ENCODE data around the gene WDR47.

Gene WDR47

DNA sequence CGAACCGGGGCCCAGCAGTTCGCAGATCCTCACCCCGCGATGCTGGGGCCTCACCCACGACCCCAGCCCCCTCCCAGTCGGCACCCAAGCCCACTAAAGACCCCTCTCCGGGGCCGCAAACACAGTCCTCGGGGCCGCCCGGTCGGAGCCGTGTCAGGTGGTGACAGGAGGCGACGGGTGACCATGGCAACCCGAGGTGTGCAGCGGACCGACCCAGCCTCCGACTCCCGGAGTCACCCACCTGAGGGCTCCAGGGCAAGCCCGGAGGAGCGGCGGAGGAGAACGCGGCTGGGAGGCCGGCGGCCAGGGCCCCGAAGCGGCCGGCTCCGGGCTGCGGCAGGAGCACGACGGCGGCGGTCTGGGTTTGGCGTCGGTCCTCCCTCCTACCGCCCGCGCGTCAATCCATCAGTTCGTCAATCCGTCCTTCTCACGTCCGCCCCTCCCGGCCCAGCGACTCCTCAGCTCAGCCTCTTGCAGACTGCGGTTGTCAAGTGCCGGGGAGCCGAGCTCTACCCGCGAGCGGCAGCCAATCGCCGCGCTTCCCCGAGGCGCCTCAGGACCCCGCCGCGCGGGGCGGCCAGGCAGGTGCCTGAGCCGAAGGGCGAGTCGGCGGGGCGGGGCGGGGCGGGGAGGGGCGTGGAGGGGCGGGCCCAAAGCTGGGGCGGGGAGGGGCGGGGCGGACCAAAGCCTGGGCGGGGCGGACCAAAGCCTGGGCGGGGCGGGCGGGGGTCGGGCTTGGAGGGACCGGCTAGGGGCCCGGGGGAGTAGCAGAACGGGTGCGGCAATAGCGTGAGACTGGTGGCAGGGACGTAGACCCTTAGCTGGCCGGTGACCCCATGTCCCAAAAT, at the start of gene WDR47:
Gene WDR47 (minus strand): TSS at position 482 of the 848 bp plus-strand sequence. CDS start 18,590 bp downstream, outside the sequence.
- H3K27ac ChIP-seq (ENCODE audit: low read length), result peak within 1 kb of the TSS; percentile 39
- no peaks in the 10 kb centered on the region for H3K9me3 ChIP-seq (ENCODE audit: control insufficient read depth in 1 of 2, low read length in 2 of 2)
- H3K27me3 ChIP-seq (ENCODE audit: low read depth, low read length), result no peaks in the 10 kb centered on the region
- no peaks in the 10 kb centered on the region for H3K36me3 ChIP-seq (ENCODE audit: control insufficient read depth in 1 of 2, insufficient read depth in 2 of 2, low read length in 2 of 2)
- peaks cover 0 to 7% of the 10 kb centered on the region in 2 donors for H3K4me1 ChIP-seq (ENCODE audit: control insufficient read depth in 1 of 2, insufficient read depth in 2 of 2, low read length in 2 of 2)
- H3K4me3 ChIP-seq (ENCODE audit: low read depth in 1 of 2, low read length in 2 of 2), result peak within 1 kb of the TSS; percentile 84 to 96

DNA sequence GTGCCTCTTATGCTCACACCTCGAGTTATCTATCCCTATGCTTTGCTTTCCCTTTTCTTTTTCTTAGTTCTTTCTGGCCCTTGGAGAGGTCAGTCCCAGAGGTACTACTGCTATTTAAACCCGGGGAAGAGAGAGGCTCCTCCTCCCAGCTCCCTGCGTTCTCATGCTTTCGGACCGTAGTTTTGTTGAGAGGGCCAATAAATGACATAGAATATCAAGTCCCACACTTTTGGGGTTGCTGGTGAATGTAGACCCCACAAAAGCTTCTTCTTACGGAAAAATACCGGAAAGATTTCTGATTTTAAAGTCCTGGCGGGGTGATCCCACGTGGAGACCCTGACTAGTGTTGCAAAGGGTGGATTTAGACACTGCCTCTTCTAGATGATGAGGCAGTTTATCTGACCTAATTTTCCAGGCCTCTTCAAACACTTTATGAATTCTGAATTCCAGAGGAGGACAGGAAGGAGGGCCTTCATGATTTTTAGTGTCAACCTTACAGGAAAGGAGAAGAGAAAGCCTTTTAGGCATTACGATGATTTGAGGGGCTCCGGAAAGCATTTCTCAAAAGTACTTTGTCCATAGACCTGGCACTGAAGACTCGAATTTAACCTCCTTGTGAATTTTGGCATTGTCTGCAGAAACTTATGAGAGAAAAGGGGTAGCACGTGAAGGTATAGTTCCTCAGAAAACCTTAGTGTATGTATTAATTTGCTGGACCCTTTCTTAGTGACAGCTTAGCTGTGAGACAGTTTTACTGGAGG, 49.4 kb upstream of the WDR47 start:
- peaks cover 12 to 50% of the 10 kb centered on the region in 2 donors for H3K4me1 ChIP-seq (ENCODE audit: control insufficient read depth in 1 of 2, insufficient read depth in 2 of 2, low read length in 2 of 2)
- peaks cover 14 to 32% of the 10 kb centered on the region in 2 donors for H3K36me3 ChIP-seq (ENCODE audit: control insufficient read depth in 1 of 2, insufficient read depth in 2 of 2, low read length in 2 of 2)
- no peaks in the 10 kb centered on the region for H3K9me3 ChIP-seq (ENCODE audit: control insufficient read depth in 1 of 2, low read length in 2 of 2)
- H3K27me3 ChIP-seq (ENCODE audit: low read depth, low read length), result no peaks in the 10 kb centered on the region
- peak overlapping the region; percentile 95 for H3K27ac ChIP-seq (ENCODE audit: low read length)
- H3K4me3 ChIP-seq (ENCODE audit: low read depth in 1 of 2, low read length in 2 of 2), result peak overlapping the region; percentile 73 to 98

DNA sequence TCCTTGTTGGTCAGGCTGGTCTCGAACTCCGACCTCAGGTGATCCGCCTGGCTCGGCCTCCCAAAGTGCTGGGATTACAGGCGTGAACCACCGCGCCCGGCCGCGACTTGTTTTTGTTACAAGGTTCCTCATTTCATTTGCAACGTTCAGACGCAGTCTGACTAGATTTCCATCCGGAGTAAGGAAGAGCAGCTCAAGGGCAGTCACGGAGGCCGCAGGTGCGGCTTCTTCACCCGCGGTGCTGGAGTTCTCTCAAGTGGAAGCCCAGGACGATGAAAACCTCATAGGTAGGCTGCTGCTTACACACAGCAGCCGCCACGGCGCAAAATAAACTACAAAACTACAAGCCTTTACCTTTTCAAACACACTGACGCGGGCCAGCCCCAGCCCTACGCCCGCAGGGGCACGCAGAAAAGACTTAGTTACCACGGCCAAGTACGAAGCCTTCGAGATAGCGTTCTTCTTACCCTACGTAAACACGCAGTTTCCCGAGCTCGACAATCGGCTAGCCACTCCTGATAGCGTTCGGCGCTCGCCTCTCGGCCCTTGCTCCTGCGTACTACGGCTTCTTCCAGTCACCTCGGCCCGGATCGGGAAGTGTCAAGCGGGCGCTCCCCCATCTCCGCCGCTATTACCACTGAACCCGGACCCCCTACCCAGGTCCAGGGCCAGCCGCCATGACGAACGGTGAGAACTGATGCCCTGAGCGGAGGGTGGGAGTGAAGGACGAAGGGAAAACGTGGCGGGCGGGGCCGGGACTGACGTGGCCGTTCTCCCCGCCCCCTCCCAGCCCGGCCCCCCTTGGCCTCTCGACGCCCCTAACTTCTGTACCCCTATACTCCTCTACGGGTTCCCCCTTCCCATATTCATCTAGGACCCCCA, 48.5 kb upstream of the WDR47 start, which contains the start of gene TMEM167B:
Gene TMEM167B (plus strand): TSS at position 569 of the 882 bp plus-strand sequence. CDS start 109 bp downstream, at position 678.
- peaks cover 12 to 45% of the 10 kb centered on the region in 2 donors for H3K4me1 ChIP-seq (ENCODE audit: control insufficient read depth in 1 of 2, insufficient read depth in 2 of 2, low read length in 2 of 2)
- peaks cover 10 to 26% of the 10 kb centered on the region in 2 donors for H3K36me3 ChIP-seq (ENCODE audit: control insufficient read depth in 1 of 2, insufficient read depth in 2 of 2, low read length in 2 of 2)

DNA sequence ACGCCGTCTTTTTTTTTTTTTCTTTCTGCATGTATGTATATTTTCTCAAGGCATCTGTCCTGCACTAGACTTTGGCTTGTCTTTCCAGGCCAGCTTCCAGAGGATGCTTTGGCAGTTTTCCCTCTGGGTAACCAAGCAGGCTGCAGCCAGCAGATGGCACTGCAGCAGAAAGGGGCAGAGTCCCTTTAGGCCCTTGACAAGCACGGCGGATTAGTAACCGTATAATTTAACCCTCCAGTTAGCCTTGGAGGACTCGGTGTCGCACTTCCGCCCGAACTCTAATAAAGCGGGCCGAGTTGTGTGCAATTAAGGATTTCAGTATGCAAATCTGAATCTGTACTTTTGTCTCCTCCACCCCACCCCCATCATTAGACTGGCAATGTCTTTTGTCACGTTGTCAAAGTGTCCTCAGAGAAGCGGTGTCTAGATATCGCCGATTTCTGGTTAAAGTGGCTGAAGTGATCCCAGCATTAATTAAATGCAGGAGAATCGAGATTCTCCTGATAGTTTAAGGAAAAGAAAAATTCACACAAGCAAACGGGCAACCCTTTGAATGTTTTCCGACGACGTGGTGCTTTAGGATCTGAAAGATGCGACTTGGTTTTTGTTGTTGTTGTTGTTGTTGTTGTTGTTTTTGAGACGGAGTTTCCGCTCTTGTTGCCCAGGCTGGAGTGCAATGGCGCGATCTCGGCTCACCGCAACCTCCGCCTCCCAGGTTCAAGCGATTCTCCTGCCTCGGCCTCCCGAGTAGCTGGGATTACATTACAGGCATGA, 47.5 kb upstream of the WDR47 start:
- H3K36me3 ChIP-seq (ENCODE audit: control insufficient read depth in 1 of 2, insufficient read depth in 2 of 2, low read length in 2 of 2), result peaks cover 3 to 19% of the 10 kb centered on the region in 2 donors
- H3K4me3 ChIP-seq (ENCODE audit: low read depth in 1 of 2, low read length in 2 of 2), result peak overlapping the region in 1 of 2 donors; percentile 73
- H3K4me1 ChIP-seq (ENCODE audit: control insufficient read depth in 1 of 2, insufficient read depth in 2 of 2, low read length in 2 of 2), result peaks cover 12 to 37% of the 10 kb centered on the region in 2 donors
- H3K9me3 ChIP-seq (ENCODE audit: control insufficient read depth in 1 of 2, low read length in 2 of 2), result no peaks in the 10 kb centered on the region
- no peak overlapping the region for H3K27ac ChIP-seq (ENCODE audit: low read length)
- H3K27me3 ChIP-seq (ENCODE audit: low read depth, low read length), result no peaks in the 10 kb centered on the region

More for the DNA sequence above, 48.5 kb upstream of the WDR47 start, which contains the start of gene TMEM167B:
- peak within 1 kb of the TSS; percentile 73 to 98 for H3K4me3 ChIP-seq (ENCODE audit: low read depth in 1 of 2, low read length in 2 of 2)
- H3K9me3 ChIP-seq (ENCODE audit: control insufficient read depth in 1 of 2, low read length in 2 of 2), result no peaks in the 10 kb centered on the region
- no peaks in the 10 kb centered on the region for H3K27me3 ChIP-seq (ENCODE audit: low read depth, low read length)
- H3K27ac ChIP-seq (ENCODE audit: low read length), result peak within 1 kb of the TSS; percentile 95

DNA sequence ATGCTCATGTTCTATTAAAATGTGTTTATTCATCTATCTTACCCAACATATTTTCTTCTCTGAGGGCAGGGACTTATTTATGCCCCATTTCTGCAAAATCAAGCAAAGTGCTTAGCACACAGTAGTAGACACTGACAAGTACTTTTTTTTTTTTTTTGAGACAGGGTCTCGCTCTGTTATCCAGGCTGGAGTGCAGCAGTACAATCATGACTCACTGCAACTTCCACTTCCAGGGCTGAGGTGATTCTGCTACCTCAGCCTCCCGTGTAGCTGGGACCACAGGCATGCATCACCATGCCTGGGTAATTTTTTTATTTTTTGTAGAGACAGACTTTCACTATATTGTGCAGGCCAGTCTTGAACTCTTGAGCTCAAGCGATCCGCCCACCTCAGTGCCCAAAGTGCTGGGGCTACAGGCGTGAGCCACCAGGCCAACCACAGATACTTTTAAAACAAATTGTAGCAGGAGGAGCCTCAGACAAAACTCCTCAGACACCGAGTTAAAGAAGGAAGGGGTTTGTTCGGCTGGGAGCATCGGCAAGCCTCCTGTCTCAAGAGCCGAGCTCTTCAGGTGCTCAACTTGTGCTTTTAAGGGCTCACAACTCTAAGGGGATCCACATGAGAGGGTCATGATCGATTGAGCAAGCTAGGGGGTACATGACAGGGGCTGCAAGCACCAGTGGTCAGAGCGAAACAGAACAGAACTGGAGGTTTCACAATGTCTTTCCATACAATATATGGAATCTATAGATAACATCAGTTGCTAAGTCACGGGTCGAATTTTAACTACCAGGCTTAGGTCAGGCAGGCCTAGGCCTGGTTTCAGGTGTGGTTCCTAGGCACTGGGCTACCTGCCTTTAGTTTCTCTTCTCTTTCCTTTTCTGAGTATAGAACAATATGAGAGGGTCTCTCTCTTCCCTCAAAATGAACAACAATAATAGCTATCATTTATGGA, 42.9 kb upstream of the WDR47 start:
- Histone ChIP-seq H3K4me3 (ENCODE audit: low read depth in 1 of 2, low read length in 2 of 2) (no peak overlapping the region), H3K9me3 (ENCODE audit: control insufficient read depth in 1 of 2, low read length in 2 of 2) (no peaks in the 10 kb centered on the region), H3K27ac (ENCODE audit: low read length) (no peak overlapping the region), H3K36me3 (ENCODE audit: control insufficient read depth in 1 of 2, insufficient read depth in 2 of 2, low read length in 2 of 2) (no peaks in the 10 kb centered on the region), H3K4me1 (ENCODE audit: control insufficient read depth in 1 of 2, insufficient read depth in 2 of 2, low read length in 2 of 2) (peaks cover 0 to 12% of the 10 kb centered on the region in 2 donors), H3K27me3 (ENCODE audit: low read depth, low read length) (no peaks in the 10 kb centered on the region)

DNA sequence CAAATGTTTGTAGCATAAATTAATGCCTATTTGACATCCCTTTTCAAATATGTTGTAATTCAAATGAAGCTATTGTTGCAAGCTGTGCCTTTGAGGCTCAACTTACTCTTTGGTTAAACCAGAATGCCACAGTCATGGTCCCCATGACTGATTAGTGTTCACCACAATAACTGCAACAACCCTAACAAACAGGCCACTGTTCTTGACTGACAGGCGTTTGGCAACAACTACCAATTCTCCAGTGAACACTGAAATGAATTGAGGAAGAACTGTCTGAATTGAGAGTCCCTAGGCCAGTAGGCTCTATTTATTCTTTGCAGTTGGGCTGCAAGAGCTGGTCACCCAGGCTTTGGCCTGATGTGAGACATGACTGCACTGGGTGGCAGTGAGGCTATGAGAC, 42.0 kb upstream of the WDR47 start:
- Histone ChIP-seq H3K4me1 (ENCODE audit: control insufficient read depth in 1 of 2, insufficient read depth in 2 of 2, low read length in 2 of 2) (peaks cover 0 to 3% of the 10 kb centered on the region in 2 donors), H3K27ac (ENCODE audit: low read length) (no peak overlapping the region), H3K4me3 (ENCODE audit: low read depth in 1 of 2, low read length in 2 of 2) (no peak overlapping the region), H3K36me3 (ENCODE audit: control insufficient read depth in 1 of 2, insufficient read depth in 2 of 2, low read length in 2 of 2) (no peaks in the 10 kb centered on the region), H3K27me3 (ENCODE audit: low read depth, low read length) (no peaks in the 10 kb centered on the region), H3K9me3 (ENCODE audit: control insufficient read depth in 1 of 2, low read length in 2 of 2) (no peaks in the 10 kb centered on the region)

DNA sequence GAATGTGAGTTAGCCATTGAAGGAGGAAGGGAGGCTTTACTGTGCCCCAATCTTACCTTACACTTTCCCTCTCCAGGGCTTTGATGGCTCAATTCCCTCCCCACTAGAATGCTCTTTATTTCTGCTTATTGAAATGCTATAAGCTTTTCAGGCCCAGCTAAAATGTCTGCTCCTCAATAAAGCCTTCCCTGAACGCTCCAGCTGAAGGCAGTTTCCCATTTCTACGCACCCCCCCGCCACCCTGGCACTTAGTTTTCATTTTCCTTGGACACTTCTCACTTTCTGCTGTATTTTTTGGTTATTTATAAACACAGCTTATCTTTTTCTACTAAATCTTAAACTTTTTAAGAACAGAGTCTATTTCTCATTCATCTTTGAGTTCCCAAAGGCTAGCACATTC, 41.6 kb upstream of the WDR47 start:
- Histone ChIP-seq H3K4me3 (ENCODE audit: low read depth in 1 of 2, low read length in 2 of 2) (no peak overlapping the region), H3K27ac (ENCODE audit: low read length) (no peak overlapping the region), H3K9me3 (ENCODE audit: control insufficient read depth in 1 of 2, low read length in 2 of 2) (no peaks in the 10 kb centered on the region), H3K27me3 (ENCODE audit: low read depth, low read length) (no peaks in the 10 kb centered on the region), H3K36me3 (ENCODE audit: control insufficient read depth in 1 of 2, insufficient read depth in 2 of 2, low read length in 2 of 2) (no peaks in the 10 kb centered on the region), H3K4me1 (ENCODE audit: control insufficient read depth in 1 of 2, insufficient read depth in 2 of 2, low read length in 2 of 2) (no peaks in the 10 kb centered on the region)

DNA sequence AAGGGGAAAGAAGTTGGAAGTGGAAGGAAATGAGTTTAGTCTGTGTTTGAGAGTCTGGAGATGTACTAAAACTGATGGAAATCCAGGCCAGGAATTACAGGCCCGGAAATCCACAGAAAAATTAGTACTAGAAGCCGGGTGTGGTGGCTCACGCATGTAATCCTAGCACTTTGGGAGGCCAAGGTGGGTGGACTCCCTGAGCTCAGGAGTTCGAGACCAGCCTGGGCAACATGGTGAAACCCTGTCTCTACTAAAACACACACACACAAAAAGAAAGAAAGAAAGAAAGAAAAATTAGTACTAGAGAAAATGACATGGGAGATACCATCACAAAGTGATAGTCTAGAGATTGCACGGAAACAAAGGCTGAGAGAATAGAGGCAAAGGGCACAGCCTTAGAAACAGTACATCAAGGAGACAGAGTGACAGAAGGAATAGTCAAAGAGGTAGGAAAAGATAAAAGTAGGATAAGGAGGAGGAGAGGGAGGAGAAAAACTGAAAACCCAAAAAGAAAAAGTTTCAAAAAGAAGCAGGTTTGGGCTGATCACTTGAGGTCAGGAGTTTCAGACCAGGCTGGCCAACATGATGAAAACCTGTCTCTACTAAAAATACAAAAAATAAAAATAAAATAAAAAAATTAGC, 38.7 kb upstream of the WDR47 start:
- no peaks in the 10 kb centered on the region for H3K27me3 ChIP-seq (ENCODE audit: low read depth, low read length)
- no peak overlapping the region for H3K27ac ChIP-seq (ENCODE audit: low read length)
- H3K4me3 ChIP-seq (ENCODE audit: low read depth in 1 of 2, low read length in 2 of 2), result no peak overlapping the region
- H3K36me3 ChIP-seq (ENCODE audit: control insufficient read depth in 1 of 2, insufficient read depth in 2 of 2, low read length in 2 of 2), result peaks cover 0 to 2% of the 10 kb centered on the region in 2 donors
- H3K9me3 ChIP-seq (ENCODE audit: control insufficient read depth in 1 of 2, low read length in 2 of 2), result no peaks in the 10 kb centered on the region
- H3K4me1 ChIP-seq (ENCODE audit: control insufficient read depth in 1 of 2, insufficient read depth in 2 of 2, low read length in 2 of 2), result peaks cover 0 to 5% of the 10 kb centered on the region in 2 donors

DNA sequence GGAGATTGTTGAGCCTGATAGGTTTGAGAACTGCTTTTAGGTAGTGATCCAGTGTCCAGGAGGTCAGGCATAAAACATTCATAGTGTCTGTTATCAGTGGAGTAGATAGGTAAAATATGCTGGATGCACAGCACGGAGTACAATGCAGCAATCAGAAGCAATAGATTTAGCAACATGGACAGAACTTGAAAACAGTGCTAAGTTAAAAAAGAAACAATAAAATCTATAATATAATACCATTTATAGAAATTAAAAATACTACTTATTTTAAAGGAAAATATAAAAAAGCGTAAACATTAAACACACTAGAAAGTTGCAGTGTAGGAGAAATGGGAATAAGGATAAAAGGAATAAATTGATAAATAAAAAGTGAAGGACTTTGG, 37.3 kb upstream of the WDR47 start:
- H3K9me3 ChIP-seq (ENCODE audit: control insufficient read depth in 1 of 2, low read length in 2 of 2), result no peaks in the 10 kb centered on the region
- H3K4me1 ChIP-seq (ENCODE audit: control insufficient read depth in 1 of 2, insufficient read depth in 2 of 2, low read length in 2 of 2), result peaks cover 0 to 13% of the 10 kb centered on the region in 2 donors
- peaks cover 0 to 5% of the 10 kb centered on the region in 2 donors for H3K36me3 ChIP-seq (ENCODE audit: control insufficient read depth in 1 of 2, insufficient read depth in 2 of 2, low read length in 2 of 2)
- H3K27ac ChIP-seq (ENCODE audit: low read length), result no peak overlapping the region
- H3K27me3 ChIP-seq (ENCODE audit: low read depth, low read length), result no peaks in the 10 kb centered on the region
- H3K4me3 ChIP-seq (ENCODE audit: low read depth in 1 of 2, low read length in 2 of 2), result no peak overlapping the region
